Upper lobe of left lung (tissue), 6 donors: Measurements from ENCODE around the gene UGT1A8. TPM values are rescaled to one million over a fixed set of nuclear protein-coding genes. Genes with fewer than 3 reads are reported as not detected.

Experiments
- ATAC-seq, 2 donors: fragments of 200-7000 bp; cut with Tn5 transposase; one replicate each; pipeline ENCODE4 v1.9.1; 2022; ENCODE audit warnings: mild to moderate bottlenecking in 2 of 2, moderate library complexity in 2 of 2; ENCODE audit not compliant: low FRiP score in 2 of 2
- DNase-seq, 2 donors: peaks; one replicate each; pipeline ENCODE4 v3.0.0-alpha.2; 2019 to 2020
- H3K27ac ChIP-seq, 4 donors: fragments of 200-600 bp; sonication (generic); one replicate each; pipeline ENCODE4 v1.5.1; 2016 to 2019
- H3K27me3 ChIP-seq, 4 donors: fragments of 200-600 bp; sonication (generic); one replicate each; pipeline ENCODE4 v1.5.1; 2017 to 2019
- H3K36me3 ChIP-seq, 4 donors: fragments of 200-600 bp; sonication (generic); one replicate each; pipeline ENCODE4 v1.5.1; 2016 to 2019
- H3K4me1 ChIP-seq, 4 donors: fragments of 200-600 bp; sonication (generic); one replicate each; pipeline ENCODE4 v1.5.1; 2018 to 2019
- H3K4me3 ChIP-seq, 4 donors: fragments of 200-600 bp; sonication (generic); one replicate each; pipeline ENCODE4 v1.5.1; 2017 to 2019; ENCODE audit warnings: mild to moderate bottlenecking in 2 of 4, moderate library complexity in 1 of 4
- H3K9me3 ChIP-seq, 4 donors: fragments of 200-600 bp; sonication (generic); one replicate each; pipeline ENCODE4 v1.5.1; 2018 to 2019
- CTCF ChIP-seq, 6 experiments: fragments of 450-650 bp in 4 of 6; fragments of 200-600 bp in 2 of 6; sonication (generic) in 2 of 6; IDR thresholded peaks; one replicate each; pipeline ENCODE4 v1.5.1; 2016 to 2019; ENCODE audit warnings: antibody characterized with exemption in 6 of 6
- EP300 ChIP-seq, 4 donors: sonication (generic); formaldehyde crosslinking; IDR thresholded peaks; one replicate each; pipeline ENCODE4 v1.5.1; 2017; ENCODE audit warnings: antibody characterized with exemption in 4 of 4, control low read depth in 2 of 4
- POLR2A ChIP-seq, 4 donors: fragments of 450-650 bp; IDR thresholded peaks; one replicate each; pipeline ENCODE4 v1.5.1; 2016 to 2017; ENCODE audit warnings: antibody characterized with exemption in 4 of 4, mild to moderate bottlenecking in 2 of 4
- POLR2AphosphoS5 ChIP-seq, 2 donors: sonication (generic); formaldehyde crosslinking; IDR thresholded peaks; one replicate each; pipeline ENCODE4 v1.5.1; 2017; ENCODE audit warnings: antibody characterized with exemption in 2 of 2
- WGBS, 2 donors: methylation state at CpG; one replicate each; pipeline ENCODE4 v1.1.5; 2017 to 2018; 5-methylcytosine and 5-hydroxymethylcytosine counted together
- total RNA-seq, 6 donors: library from RNA; depleted of rRNA in 4 of 6; stranded (reverse); fragments of >200 nt in 4 of 6; gene quantifications; one replicate each; pipeline versions ENCODE4 v1.1.0 to v1.2.1, GENCODE V29; 2016 to 2021
- donor health status: DM: no; HTN: no; CAD: no; lungs with moderate emphysema.
- donor health status: DM: no; HTN: yes; CAD: no; lungs with severe emphysema.

Gene UGT1A8
- total RNA-seq, 6 donors from 2014 or later = not detected

- Histone ChIP-seq H3K4me1 (no peaks in the 10 kb centered on the region), H3K36me3 (no peaks in the 10 kb centered on the region), H3K27ac (no peak overlapping the region), H3K27me3 (no peaks in the 10 kb centered on the region), H3K9me3 (no peaks in the 10 kb centered on the region), H3K4me3 (no peak overlapping the region)
- ATAC-seq = no peak
- WGBS, 2 donors = 67 to 69% methylated on average over 11 of the region's 12 CpGs
- peak in 1 of 2 donors; percentile 14 for DNase-seq
- TF ChIP-seq EP300 (IDR thresholded peaks at IDR 0.05) = no peak
- TF ChIP-seq POLR2AphosphoS5 (IDR thresholded peaks at IDR 0.05) = no peak
- TF ChIP-seq POLR2A (IDR thresholded peaks at IDR 0.05) = no peak
- TF ChIP-seq CTCF (IDR thresholded peaks at IDR 0.05) = no peak
Observed at GRCh38 chr2:233807215-233807865, 189.9 kb downstream of the UGT1A8 start.

DNA sequence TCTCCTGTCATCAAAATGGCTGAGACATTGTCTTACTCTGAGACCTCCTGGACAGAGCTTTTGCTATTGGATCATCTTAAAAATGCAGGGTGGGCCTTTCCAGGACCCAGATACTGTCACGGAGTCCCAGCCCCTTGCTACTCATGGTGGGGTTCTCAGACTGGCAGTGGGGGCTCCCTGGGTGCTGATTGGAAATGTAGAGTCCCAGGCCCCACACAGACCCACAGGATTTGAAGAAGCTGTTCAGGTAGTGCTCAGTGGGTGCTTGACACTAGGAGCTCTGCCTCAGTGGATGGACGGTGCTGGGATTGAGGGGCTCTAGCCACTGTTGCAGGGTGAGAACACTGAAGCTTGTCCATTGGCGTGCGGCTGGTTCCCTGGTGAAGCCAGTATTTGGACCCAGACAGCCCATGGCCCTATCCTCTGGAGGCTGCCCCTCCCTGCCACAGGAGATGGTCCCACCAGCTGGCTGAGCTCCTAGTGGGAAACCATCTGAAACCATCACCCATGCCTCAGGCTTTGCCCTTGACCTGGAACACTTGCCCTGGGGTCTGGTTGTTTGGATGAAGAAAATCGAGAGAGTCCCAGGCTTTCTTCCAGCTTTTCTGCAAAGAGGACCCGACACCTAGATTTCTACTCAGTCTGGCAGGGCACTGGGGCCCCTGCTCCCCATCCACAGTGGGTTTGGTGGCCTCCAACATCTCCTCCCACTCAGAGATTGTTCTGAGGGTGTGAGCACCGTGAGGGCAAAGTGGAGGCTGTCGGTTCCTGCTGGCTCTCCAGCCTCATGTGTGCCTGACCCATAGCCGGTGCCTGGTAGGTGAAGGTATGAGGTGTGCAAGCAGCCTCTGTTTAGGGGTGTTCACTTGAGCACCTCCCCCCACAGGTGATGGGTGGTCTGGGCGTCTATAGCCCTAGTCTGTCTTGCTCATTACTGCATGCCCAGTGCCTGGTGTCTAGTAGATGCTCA lies 190.8 kb downstream of the UGT1A8 start:
- Histone ChIP-seq H3K27me3 (no peaks in the 10 kb centered on the region), H3K27ac (no peak overlapping the region), H3K4me3 (no peak overlapping the region), H3K9me3 (no peaks in the 10 kb centered on the region), H3K36me3 (no peaks in the 10 kb centered on the region), H3K4me1 (no peaks in the 10 kb centered on the region)
- ATAC-seq = no peak
- 70 to 84% methylated on average over 5 to 8 of the region's 10 CpGs for WGBS, 2 donors
- TF ChIP-seq CTCF (IDR thresholded peaks at IDR 0.05) (no peak), EP300 (IDR thresholded peaks at IDR 0.05) (no peak), POLR2AphosphoS5 (IDR thresholded peaks at IDR 0.05) (no peak), POLR2A (IDR thresholded peaks at IDR 0.05) (no peak)
- peak in 1 of 2 donors; percentile 6 for DNase-seq

GRCh38 chr2:233810385-233810784 lies 193.0 kb downstream of the UGT1A8 start:
- Histone ChIP-seq H3K27me3 (no peaks in the 10 kb centered on the region), H3K4me1 (no peaks in the 10 kb centered on the region), H3K27ac (no peak overlapping the region), H3K4me3 (no peak overlapping the region), H3K36me3 (no peaks in the 10 kb centered on the region), H3K9me3 (no peaks in the 10 kb centered on the region)
- 89 to 90% methylated on average over 6 of the region's 6 CpGs for WGBS, 2 donors
- ATAC-seq (no peak), DNase-seq (no peak)
- TF ChIP-seq POLR2A (IDR thresholded peaks at IDR 0.05) = no peak
- no peak for TF ChIP-seq POLR2AphosphoS5 (IDR thresholded peaks at IDR 0.05)
- no peak for TF ChIP-seq EP300 (IDR thresholded peaks at IDR 0.05)
- no peak for TF ChIP-seq CTCF (IDR thresholded peaks at IDR 0.05)

DNA sequence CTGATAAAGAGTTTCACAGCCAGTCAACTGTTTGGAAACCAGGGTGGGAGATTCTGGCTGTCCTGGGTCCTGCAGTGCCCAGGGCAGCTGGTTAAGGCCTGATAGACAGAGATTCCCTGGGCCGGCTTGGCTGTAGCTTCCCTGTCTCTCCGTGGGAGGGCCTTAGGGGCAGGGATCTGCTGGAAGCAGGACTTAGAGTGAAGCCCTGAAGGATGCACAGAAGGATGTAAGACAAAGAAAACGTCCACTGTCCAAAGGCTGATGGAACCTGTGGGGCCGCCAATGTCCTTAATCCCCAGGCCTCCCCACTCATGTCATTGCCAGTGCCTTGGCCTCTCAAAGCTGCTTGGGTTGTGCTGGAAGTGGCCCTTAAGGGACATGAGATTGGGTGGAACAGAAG lies 193.7 kb downstream of the UGT1A8 start:
- no peak for TF ChIP-seq POLR2A (IDR thresholded peaks at IDR 0.05)
- TF ChIP-seq EP300 (IDR thresholded peaks at IDR 0.05) = no peak
- no peak for TF ChIP-seq CTCF (IDR thresholded peaks at IDR 0.05)
- TF ChIP-seq POLR2AphosphoS5 (IDR thresholded peaks at IDR 0.05) = no peak
- H3K36me3 ChIP-seq = no peaks in the 10 kb centered on the region
- H3K4me1 ChIP-seq = no peaks in the 10 kb centered on the region
- WGBS, 2 donors = 81 to 92% methylated on average over 2 to 4 of the region's 4 CpGs
- no peak overlapping the region for H3K4me3 ChIP-seq
- H3K9me3 ChIP-seq = no peaks in the 10 kb centered on the region
- H3K27ac ChIP-seq = no peak overlapping the region
- DNase-seq = peak in 1 of 2 donors; percentile 15
- no peaks in the 10 kb centered on the region for H3K27me3 ChIP-seq
- ATAC-seq = no peak
